GM23338 (cell line): ENCODE data around the gene RGS17. TPM values are rescaled to one million over a fixed set of nuclear protein-coding genes. Genes with fewer than 3 reads are reported as not detected.
A peak's percentile ranks its signal among the peaks of the same experiment; 100 is the strongest.

Experiments used
- ATAC-seq: fragments of 200-7000 bp; cut with Tn5 transposase; 3 replicates; pipeline ENCODE4 v1.9.1; 2020
- DNase-seq: peaks from one replicate; pipeline ENCODE4 v3.0.0-alpha.2; 2015; ENCODE audit warnings: low spot score
- H2AFZ ChIP-seq: fragments of 200-600 bp; sonication (generic); 2 replicates; pipeline ENCODE4 v1.8.0; 2016; ENCODE audit warnings: antibody characterized with exemption, mild to moderate bottlenecking, moderate library complexity
- H3F3A ChIP-seq: fragments of 200-600 bp; sonication (generic); replicated peaks from 2 replicates; pipeline ENCODE4 v1.8.0; 2017; ENCODE audit warnings: antibody characterized with exemption, mixed run types, low read depth
- H3K27ac ChIP-seq: fragments of 200-600 bp; sonication (generic); 2 replicates; pipeline ENCODE4 v1.6.1; 2016; ENCODE audit warnings: low read depth
- H3K27me3 ChIP-seq: fragments of 200-600 bp; sonication (generic); 2 replicates; pipeline ENCODE4 v1.8.0; 2016; ENCODE audit warnings: mild to moderate bottlenecking, mixed run types, moderate library complexity; ENCODE audit not compliant: insufficient read depth
- H3K36me3 ChIP-seq: fragments of 200-600 bp; sonication (generic); 2 replicates; pipeline ENCODE4 v1.8.0; 2016; ENCODE audit warnings: mild to moderate bottlenecking; ENCODE audit not compliant: insufficient read depth
- H3K4me1 ChIP-seq: fragments of 200-600 bp; sonication (generic); 2 replicates; pipeline ENCODE4 v1.8.0; 2016; ENCODE audit warnings: mild to moderate bottlenecking, moderate library complexity; ENCODE audit not compliant: insufficient read depth
- H3K4me2 ChIP-seq: fragments of 200-600 bp; sonication (generic); 2 replicates; pipeline ENCODE4 v1.7.1; 2017; ENCODE audit warnings: mixed run types
- H3K4me3 ChIP-seq: fragments of 200-600 bp; sonication (generic); 2 replicates; pipeline ENCODE4 v1.6.1; 2016; ENCODE audit warnings: mixed run types
- H3K79me2 ChIP-seq: fragments of 200-600 bp; sonication (generic); replicated peaks from 2 replicates; pipeline ENCODE4 v1.8.0; 2017; ENCODE audit warnings: mild to moderate bottlenecking; ENCODE audit not compliant: insufficient read depth
- H3K9me2 ChIP-seq: fragments of 200-600 bp; sonication (generic); 2 replicates; pipeline ENCODE4 v1.8.0; 2017; ENCODE audit not compliant: insufficient read depth
- H4K20me1 ChIP-seq: fragments of 200-600 bp; sonication (generic); replicated peaks from 2 replicates; pipeline ENCODE4 v1.8.0; 2017; ENCODE audit warnings: mild to moderate bottlenecking; ENCODE audit not compliant: insufficient read depth
- H3K27ac Mint-ChIP-seq: 2 replicates; pipeline ENCODE4 v1.8.0; 2020; ENCODE audit warnings: inconsistent platforms, mild to moderate bottlenecking, moderate library complexity, mixed read lengths
- H3K27me3 Mint-ChIP-seq: 3 replicates; pipeline ENCODE4 v1.8.0; 2022; ENCODE audit warnings: low read depth, mild to moderate bottlenecking, moderate library complexity, mixed read lengths, inconsistent platforms; ENCODE audit not compliant: insufficient read depth, poor library complexity
- H3K36me3 Mint-ChIP-seq: 3 replicates; pipeline ENCODE4 v1.8.0; 2021; ENCODE audit warnings: low read depth, mild to moderate bottlenecking, inconsistent platforms, moderate library complexity, mixed read lengths
- H3K4me1 Mint-ChIP-seq: 3 replicates; pipeline ENCODE4 v1.8.0; 2020; ENCODE audit warnings: mild to moderate bottlenecking, inconsistent platforms, mixed read lengths
- H3K4me3 Mint-ChIP-seq: 3 replicates; pipeline ENCODE4 v1.8.0; 2021; ENCODE audit warnings: moderate library complexity, mild to moderate bottlenecking, inconsistent platforms, mixed read lengths
- H3K9me3 Mint-ChIP-seq: 3 replicates; pipeline ENCODE4 v1.8.0; 2020; ENCODE audit warnings: moderate library complexity, mild to moderate bottlenecking, inconsistent platforms, mixed read lengths
- CREB1 ChIP-seq: fragments of 250-450 bp; sonication (Bioruptor Pico); IDR thresholded peaks from 2 replicates; pipeline ENCODE4 v1.5.0; 2020; ENCODE audit warnings: low read depth, mild to moderate bottlenecking, moderate library complexity
- EZH2 ChIP-seq: fragments of 200-600 bp; sonication (generic); IDR thresholded peaks from one replicate; pipeline ENCODE4 v1.8.0; 2017; ENCODE audit warnings: antibody characterized with exemption, mild to moderate bottlenecking, low read depth; ENCODE audit not compliant: unreplicated experiment
- EZH2phosphoT487 ChIP-seq: fragments of 200-600 bp; sonication (generic); IDR thresholded peaks from one replicate; pipeline ENCODE4 v1.8.1; 2018; ENCODE audit warnings: antibody characterized with exemption; ENCODE audit not compliant: unreplicated experiment
- JUNB ChIP-seq: IDR thresholded peaks from one replicate; pipeline ENCODE4 v1.6.1; 2016; ENCODE audit warnings: antibody characterized with exemption; ENCODE audit not compliant: unreplicated experiment
- NANOG ChIP-seq: IDR thresholded peaks from 2 replicates; pipeline ENCODE4 v1.6.1; 2016; ENCODE audit warnings: antibody characterized with exemption, borderline replicate concordance
- POLR2AphosphoS5 ChIP-seq: IDR thresholded peaks from 2 replicates; pipeline ENCODE4 v1.6.1; 2016; ENCODE audit warnings: antibody characterized with exemption, low read depth
- STAT1 ChIP-seq: IDR thresholded peaks from one replicate; pipeline ENCODE4 v1.6.1; 2016; ENCODE audit warnings: antibody characterized with exemption; ENCODE audit not compliant: unreplicated experiment
- ZNF114 ChIP-seq: fragments of 250-450 bp; sonication (Bioruptor Pico); IDR thresholded peaks from 2 replicates; pipeline ENCODE4 v1.5.0; 2020; ENCODE audit warnings: mild to moderate bottlenecking, moderate library complexity
- ZNF331 ChIP-seq: fragments of 250-450 bp; sonication (Bioruptor Pico); IDR thresholded peaks from 2 replicates; pipeline ENCODE4 v1.5.0; 2020; ENCODE audit warnings: low read depth, mild to moderate bottlenecking, moderate library complexity
- polyA plus RNA-seq: library from polyadenylated mRNA; unstranded; fragments of >200 nt; fragmentation: Nextera tagmentation; extraction: Ambion mirVana; gene quantifications from 2 replicates; pipeline ENCODE4 v1.2.1, GENCODE V29; 2016
- total RNA-seq: library from RNA; depleted of rRNA; stranded (reverse); fragments of >200 nt; shearing (Covaris generic); gene quantifications from 2 replicates; pipeline ENCODE4 v1.2.3, GENCODE V29; 2014
- TF ChIP-seq, protein P1 (sequence below): IDR thresholded peaks from one replicate; pipeline ENCODE4 v1.6.1; 2018; ENCODE audit warnings: antibody characterized with exemption; ENCODE audit not compliant: unreplicated experiment
- TF ChIP-seq, protein P2 (sequence below): fragments of 250-450 bp; sonication (Bioruptor Pico); IDR thresholded peaks from 2 replicates; pipeline ENCODE4 v1.5.0; 2020; ENCODE audit warnings: mild to moderate bottlenecking, moderate library complexity
- TF ChIP-seq, protein P3 (sequence below): IDR thresholded peaks from 2 replicates; pipeline ENCODE4 v1.6.1; 2016; ENCODE audit warnings: antibody characterized with exemption
- TF ChIP-seq, protein P4 (sequence below), 2 experiments: fragments of 200-600 bp in 1 of 2; sonication (generic) in 1 of 2; conservative IDR thresholded peaks; 2 replicates each; pipeline versions ENCODE4 v1.5.1 to v1.6.1; 2016 to 2017; ENCODE audit warnings: antibody characterized with exemption in 2 of 2, low read depth in 2 of 2, mild to moderate bottlenecking in 2 of 2, moderate library complexity in 1 of 2

The RGS17 gene
- total and polyA plus RNA-seq, 2 experiments from 2014 or later = 12.1 to 12.3 TPM

DNA sequence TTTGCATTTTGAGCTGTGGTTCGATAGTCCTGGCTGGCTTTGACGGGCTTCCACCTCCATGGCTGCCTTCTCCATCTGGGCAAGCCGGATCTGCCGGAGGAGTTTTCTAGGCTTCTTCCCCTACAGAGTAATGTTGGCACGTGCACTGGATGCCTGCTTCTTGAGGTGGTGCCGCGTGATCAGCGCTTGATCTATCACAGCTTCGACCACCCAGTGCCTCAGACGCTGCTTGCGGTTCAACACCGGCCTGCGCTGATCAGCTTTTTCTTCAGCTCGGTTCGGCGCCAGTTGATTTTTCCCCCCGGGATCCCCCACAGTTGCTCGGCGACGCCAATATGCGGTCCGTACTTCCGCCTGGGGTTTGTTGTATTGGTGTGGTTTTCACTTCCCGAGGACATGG is 171.7 kb downstream of the RGS17 start:
- Histone ChIP-seq H3K4me3 (no peak overlapping the region), H3K79me2 (no peaks in the 10 kb centered on the region), H2AFZ (peak overlapping the region; percentile 89), H3K27me3 (no peaks in the 10 kb centered on the region), H3K4me2 (no peak overlapping the region), H3K27ac (no peak overlapping the region), H3K4me1 (no peaks in the 10 kb centered on the region), H3K9me2 (no peaks in the 10 kb centered on the region), H3K36me3 (no peaks in the 10 kb centered on the region), H4K20me1 (no peaks in the 10 kb centered on the region), H3F3A (no peaks in the 10 kb centered on the region)
- H3K9me3 Mint-ChIP-seq = no peaks in the 10 kb centered on the region
- H3K27ac Mint-ChIP-seq = no peak overlapping the region
- TF ChIP-seq NANOG (no peak), JUNB (no peak), ZNF114 (CRISPR knock-in tag) (no peak), POLR2AphosphoS5 (no peak), CREB1 (CRISPR knock-in tag) (no peak), EZH2phosphoT487 (no peak), ZNF331 (no peak), EZH2 (no peak), STAT1 (no peak)
- TF ChIP-seq, protein P1, sequence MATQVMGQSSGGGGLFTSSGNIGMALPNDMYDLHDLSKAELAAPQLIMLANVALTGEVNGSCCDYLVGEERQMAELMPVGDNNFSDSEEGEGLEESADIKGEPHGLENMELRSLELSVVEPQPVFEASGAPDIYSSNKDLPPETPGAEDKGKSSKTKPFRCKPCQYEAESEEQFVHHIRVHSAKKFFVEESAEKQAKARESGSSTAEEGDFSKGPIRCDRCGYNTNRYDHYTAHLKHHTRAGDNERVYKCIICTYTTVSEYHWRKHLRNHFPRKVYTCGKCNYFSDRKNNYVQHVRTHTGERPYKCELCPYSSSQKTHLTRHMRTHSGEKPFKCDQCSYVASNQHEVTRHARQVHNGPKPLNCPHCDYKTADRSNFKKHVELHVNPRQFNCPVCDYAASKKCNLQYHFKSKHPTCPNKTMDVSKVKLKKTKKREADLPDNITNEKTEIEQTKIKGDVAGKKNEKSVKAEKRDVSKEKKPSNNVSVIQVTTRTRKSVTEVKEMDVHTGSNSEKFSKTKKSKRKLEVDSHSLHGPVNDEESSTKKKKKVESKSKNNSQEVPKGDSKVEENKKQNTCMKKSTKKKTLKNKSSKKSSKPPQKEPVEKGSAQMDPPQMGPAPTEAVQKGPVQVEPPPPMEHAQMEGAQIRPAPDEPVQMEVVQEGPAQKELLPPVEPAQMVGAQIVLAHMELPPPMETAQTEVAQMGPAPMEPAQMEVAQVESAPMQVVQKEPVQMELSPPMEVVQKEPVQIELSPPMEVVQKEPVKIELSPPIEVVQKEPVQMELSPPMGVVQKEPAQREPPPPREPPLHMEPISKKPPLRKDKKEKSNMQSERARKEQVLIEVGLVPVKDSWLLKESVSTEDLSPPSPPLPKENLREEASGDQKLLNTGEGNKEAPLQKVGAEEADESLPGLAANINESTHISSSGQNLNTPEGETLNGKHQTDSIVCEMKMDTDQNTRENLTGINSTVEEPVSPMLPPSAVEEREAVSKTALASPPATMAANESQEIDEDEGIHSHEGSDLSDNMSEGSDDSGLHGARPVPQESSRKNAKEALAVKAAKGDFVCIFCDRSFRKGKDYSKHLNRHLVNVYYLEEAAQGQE = no peak
- TF ChIP-seq, protein P2, sequence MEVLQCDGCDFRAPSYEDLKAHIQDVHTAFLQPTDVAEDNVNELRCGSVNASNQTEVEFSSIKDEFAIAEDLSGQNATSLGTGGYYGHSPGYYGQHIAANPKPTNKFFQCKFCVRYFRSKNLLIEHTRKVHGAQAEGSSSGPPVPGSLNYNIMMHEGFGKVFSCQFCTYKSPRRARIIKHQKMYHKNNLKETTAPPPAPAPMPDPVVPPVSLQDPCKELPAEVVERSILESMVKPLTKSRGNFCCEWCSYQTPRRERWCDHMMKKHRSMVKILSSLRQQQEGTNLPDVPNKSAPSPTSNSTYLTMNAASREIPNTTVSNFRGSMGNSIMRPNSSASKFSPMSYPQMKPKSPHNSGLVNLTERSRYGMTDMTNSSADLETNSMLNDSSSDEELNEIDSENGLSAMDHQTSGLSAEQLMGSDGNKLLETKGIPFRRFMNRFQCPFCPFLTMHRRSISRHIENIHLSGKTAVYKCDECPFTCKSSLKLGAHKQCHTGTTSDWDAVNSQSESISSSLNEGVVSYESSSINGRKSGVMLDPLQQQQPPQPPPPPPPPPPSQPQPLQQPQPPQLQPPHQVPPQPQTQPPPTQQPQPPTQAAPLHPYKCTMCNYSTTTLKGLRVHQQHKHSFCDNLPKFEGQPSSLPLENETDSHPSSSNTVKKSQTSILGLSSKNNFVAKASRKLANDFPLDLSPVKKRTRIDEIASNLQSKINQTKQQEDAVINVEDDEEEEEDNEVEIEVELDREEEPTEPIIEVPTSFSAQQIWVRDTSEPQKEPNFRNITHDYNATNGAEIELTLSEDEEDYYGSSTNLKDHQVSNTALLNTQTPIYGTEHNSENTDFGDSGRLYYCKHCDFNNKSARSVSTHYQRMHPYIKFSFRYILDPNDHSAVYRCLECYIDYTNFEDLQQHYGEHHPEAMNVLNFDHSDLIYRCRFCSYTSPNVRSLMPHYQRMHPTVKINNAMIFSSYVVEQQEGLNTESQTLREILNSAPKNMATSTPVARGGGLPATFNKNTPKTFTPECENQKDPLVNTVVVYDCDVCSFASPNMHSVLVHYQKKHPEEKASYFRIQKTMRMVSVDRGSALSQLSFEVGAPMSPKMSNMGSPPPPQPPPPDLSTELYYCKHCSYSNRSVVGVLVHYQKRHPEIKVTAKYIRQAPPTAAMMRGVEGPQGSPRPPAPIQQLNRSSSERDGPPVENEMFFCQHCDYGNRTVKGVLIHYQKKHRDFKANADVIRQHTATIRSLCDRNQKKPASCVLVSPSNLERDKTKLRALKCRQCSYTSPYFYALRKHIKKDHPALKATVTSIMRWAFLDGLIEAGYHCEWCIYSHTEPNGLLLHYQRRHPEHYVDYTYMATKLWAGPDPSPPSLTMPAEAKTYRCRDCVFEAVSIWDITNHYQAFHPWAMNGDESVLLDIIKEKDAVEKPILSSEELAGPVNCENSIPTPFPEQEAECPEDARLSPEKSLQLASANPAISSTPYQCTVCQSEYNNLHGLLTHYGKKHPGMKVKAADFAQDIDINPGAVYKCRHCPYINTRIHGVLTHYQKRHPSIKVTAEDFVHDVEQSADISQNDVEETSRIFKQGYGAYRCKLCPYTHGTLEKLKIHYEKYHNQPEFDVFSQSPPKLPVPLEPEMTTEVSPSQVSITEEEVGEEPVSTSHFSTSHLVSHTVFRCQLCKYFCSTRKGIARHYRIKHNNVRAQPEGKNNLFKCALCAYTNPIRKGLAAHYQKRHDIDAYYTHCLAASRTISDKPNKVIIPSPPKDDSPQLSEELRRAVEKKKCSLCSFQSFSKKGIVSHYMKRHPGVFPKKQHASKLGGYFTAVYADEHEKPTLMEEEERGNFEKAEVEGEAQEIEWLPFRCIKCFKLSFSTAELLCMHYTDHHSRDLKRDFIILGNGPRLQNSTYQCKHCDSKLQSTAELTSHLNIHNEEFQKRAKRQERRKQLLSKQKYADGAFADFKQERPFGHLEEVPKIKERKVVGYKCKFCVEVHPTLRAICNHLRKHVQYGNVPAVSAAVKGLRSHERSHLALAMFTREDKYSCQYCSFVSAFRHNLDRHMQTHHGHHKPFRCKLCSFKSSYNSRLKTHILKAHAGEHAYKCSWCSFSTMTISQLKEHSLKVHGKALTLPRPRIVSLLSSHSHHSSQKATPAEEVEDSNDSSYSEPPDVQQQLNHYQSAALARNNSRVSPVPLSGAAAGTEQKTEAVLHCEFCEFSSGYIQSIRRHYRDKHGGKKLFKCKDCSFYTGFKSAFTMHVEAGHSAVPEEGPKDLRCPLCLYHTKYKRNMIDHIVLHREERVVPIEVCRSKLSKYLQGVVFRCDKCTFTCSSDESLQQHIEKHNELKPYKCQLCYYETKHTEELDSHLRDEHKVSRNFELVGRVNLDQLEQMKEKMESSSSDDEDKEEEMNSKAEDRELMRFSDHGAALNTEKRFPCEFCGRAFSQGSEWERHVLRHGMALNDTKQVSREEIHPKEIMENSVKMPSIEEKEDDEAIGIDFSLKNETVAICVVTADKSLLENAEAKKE (CRISPR knock-in tag) = no peak
- TF ChIP-seq, protein P3, sequence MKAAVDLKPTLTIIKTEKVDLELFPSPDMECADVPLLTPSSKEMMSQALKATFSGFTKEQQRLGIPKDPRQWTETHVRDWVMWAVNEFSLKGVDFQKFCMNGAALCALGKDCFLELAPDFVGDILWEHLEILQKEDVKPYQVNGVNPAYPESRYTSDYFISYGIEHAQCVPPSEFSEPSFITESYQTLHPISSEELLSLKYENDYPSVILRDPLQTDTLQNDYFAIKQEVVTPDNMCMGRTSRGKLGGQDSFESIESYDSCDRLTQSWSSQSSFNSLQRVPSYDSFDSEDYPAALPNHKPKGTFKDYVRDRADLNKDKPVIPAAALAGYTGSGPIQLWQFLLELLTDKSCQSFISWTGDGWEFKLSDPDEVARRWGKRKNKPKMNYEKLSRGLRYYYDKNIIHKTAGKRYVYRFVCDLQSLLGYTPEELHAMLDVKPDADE = no peak
- TF ChIP-seq, protein P4, sequence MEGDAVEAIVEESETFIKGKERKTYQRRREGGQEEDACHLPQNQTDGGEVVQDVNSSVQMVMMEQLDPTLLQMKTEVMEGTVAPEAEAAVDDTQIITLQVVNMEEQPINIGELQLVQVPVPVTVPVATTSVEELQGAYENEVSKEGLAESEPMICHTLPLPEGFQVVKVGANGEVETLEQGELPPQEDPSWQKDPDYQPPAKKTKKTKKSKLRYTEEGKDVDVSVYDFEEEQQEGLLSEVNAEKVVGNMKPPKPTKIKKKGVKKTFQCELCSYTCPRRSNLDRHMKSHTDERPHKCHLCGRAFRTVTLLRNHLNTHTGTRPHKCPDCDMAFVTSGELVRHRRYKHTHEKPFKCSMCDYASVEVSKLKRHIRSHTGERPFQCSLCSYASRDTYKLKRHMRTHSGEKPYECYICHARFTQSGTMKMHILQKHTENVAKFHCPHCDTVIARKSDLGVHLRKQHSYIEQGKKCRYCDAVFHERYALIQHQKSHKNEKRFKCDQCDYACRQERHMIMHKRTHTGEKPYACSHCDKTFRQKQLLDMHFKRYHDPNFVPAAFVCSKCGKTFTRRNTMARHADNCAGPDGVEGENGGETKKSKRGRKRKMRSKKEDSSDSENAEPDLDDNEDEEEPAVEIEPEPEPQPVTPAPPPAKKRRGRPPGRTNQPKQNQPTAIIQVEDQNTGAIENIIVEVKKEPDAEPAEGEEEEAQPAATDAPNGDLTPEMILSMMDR (conservative IDR thresholded peaks at IDR 0.05; ENCODE audit: low read depth in 2 of 2) = no peak
- no peak for ATAC-seq
- H3K27me3 Mint-ChIP-seq = no peaks in the 10 kb centered on the region
- DNase-seq = no peak
- no peak overlapping the region for H3K4me3 Mint-ChIP-seq
- H3K4me1 Mint-ChIP-seq = no peaks in the 10 kb centered on the region
- H3K36me3 Mint-ChIP-seq = no peaks in the 10 kb centered on the region
